ENCODE measurements around the gene NAT16. TPM values are rescaled to one million over a fixed set of nuclear protein-coding genes. Genes with fewer than 3 reads are reported as not detected.
A peak's percentile ranks its signal among the peaks of the same experiment; 100 is the strongest.
"Not testable (repeated sequence)": the region's sequence is repeated elsewhere in the genome, so short reads cannot be mapped to it uniquely, and the experiment has no call there.

Gene NAT16
- total RNA-seq, 4 donors from 2014 or later: not detected

- Histone ChIP-seq H3K4me3 (no peak overlapping the region), H3K9me3 (no peaks in the 10 kb centered on the region), H3K27ac (no peak overlapping the region), H3K27me3 (no peaks in the 10 kb centered on the region), H3K36me3 (no peaks in the 10 kb centered on the region), H3K4me1 (peaks cover 0 to 8% of the 10 kb centered on the region in 2 donors)
- TF ChIP-seq CTCF (IDR thresholded peaks at IDR 0.05 in 4 of 5, conservative IDR thresholded peaks at IDR 0.05 in 1 of 5) (no peak), POLR2A (IDR thresholded peaks at IDR 0.05) (no peak)
- intact Hi-C loops (cut with DNase I; ENCODE audit: low total_unique reads) (no loop called here), in situ Hi-C loops (cut with MboI; ENCODE audit: low sequenced_read_pairs in 4 of 4) (loop anchor here in 1 of 4 donors (10.0 kb wide), 1 partner anchor 49 kb away; the partner anchor contains the start of gene TRIM56)
- ATAC-seq (no peak), DNase-seq (no peak)
Observed at GRCh38 chr7:101133621-101134398, 46.3 kb downstream of the NAT16 start.

DNA sequence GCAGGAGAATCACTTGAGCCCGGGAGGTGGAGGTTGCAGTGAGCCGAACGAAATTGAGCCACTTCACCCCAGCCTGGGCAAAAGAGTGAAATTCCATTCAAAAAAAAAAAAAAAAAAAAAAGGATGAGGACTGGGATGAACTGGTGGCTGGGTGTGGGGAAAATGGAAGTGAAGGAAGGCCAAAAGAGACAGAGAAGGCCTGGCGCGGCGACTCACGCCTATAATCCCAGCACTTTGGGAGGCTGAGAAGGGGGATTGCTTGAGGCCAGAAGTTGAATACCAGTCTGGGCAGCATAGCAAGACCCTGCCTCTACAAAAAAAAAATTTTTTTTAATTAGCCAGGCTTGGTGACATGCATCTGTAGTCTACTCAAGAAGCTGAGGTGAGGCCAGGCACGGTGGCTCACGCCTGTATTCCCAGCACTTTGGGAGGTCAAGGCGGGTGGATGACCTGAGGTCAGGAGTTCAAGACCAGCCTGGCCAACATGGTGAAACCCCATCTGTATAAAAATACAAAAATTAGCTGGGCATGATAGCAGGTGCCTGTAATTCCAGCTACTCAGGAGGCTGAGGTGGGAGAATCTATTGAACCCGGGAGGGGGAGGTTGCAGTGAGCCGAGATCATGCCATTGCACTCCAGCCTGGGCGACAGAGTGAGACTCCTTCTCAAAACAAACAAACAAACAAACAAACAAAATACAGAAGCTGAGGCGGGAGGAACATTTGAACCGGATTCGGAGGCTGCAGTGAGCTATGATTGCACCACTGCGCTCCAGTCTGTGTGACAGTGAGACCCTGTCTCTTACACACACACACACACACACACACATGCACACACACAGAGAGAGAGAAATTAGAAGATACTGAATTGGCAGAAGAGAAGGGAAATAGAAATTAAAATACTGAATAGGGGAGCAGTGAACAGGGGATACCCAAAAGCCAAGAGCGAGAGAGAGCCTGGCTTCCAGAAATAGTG lies 47.2 kb downstream of the NAT16 start:
- H3K4me3 ChIP-seq; H3K27me3 ChIP-seq; intact Hi-C loops (cut with DNase I; ENCODE audit: low total_unique reads); ATAC-seq; H3K9me3 ChIP-seq; H3K36me3 ChIP-seq; DNase-seq; H3K27ac ChIP-seq; H3K4me1 ChIP-seq: not testable (repeated sequence)
- in situ Hi-C loops (cut with MboI; ENCODE audit: low sequenced_read_pairs in 4 of 4): loop anchor here in 1 of 4 donors (10.0 kb wide), 1 partner anchor 48 kb away; the partner anchor contains the start of gene TRIM56

- Histone ChIP-seq H3K9me3 (no peaks in the 10 kb centered on the region), H3K4me3 (no peak overlapping the region), H3K36me3 (no peaks in the 10 kb centered on the region), H3K4me1 (peaks cover 11 to 18% of the 10 kb centered on the region in 2 donors), H3K27ac (no peak overlapping the region), H3K27me3 (peaks cover 9 to 16% (median 14%) of the 10 kb centered on the region in 3 donors)
- ATAC-seq (no peak), DNase-seq (no peak)
- in situ Hi-C loops (cut with MboI; ENCODE audit: low sequenced_read_pairs in 4 of 4) (loop anchor here in 1 of 4 donors (10.0 kb wide), 1 partner anchor 45 kb away; the partner anchor contains the start of gene TRIM56), intact Hi-C loops (cut with DNase I; ENCODE audit: low total_unique reads) (no loop called here)
- TF ChIP-seq POLR2A (IDR thresholded peaks at IDR 0.05) (no peak), CTCF (IDR thresholded peaks at IDR 0.05 in 4 of 5, conservative IDR thresholded peaks at IDR 0.05 in 1 of 5) (no peak)
Observed at GRCh38 chr7:101129603-101130117, 50.4 kb downstream of the NAT16 start.

GRCh38 chr7:101128040-101128834 lies 51.9 kb downstream of the NAT16 start:
- intact Hi-C loops (cut with DNase I; ENCODE audit: low total_unique reads): no loop called here
- peaks cover 13 to 18% of the 10 kb centered on the region in 2 donors for H3K4me1 ChIP-seq
- in situ Hi-C loops (cut with MboI; ENCODE audit: low sequenced_read_pairs in 4 of 4): no loop called here
- DNase-seq (no peak), ATAC-seq (no peak)
- peak overlapping the region in 2 of 4 donors; percentile 43 to 48 for H3K4me3 ChIP-seq
- peaks cover 9 to 22% (median 17%) of the 10 kb centered on the region in 3 donors for H3K27me3 ChIP-seq
- TF ChIP-seq POLR2A (IDR thresholded peaks at IDR 0.05): no peak
- TF ChIP-seq CTCF (IDR thresholded peaks at IDR 0.05 in 4 of 5, conservative IDR thresholded peaks at IDR 0.05 in 1 of 5): no peak
- H3K9me3 ChIP-seq: no peaks in the 10 kb centered on the region
- H3K27ac ChIP-seq: peak overlapping the region in 2 of 4 donors; percentile 73 to 77
- H3K36me3 ChIP-seq: no peaks in the 10 kb centered on the region

Data from gastrocnemius medialis (tissue), 4 donors.